ENCODE measurements around the gene LHX4. TPM values are rescaled to one million over a fixed set of nuclear protein-coding genes. Genes with fewer than 3 reads are reported as not detected.

The LHX4 gene
- total and polyA plus RNA-seq, 7 donors, result 0.44 to 0.92 (median 0.60) TPM; not detected in 4

DNA sequence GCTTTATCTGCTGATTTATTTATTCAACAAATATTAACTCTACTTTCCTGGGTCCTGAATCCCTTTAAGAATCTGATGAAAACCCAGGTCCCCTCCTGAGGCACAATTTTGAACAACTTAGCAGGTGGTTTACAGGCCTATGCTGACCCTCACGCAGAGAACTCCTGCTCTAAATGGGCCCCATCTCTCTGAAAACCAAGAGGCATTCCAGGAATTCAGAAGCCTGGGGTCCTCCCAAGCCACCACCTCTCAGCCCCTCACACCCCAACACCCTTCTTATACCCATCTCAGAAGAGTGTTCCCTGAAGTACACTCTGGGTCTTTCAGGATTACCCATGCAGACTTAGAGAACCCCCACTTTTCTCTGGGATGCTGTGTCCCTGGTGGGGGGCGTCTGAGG, 34.5 kb downstream of the LHX4 start:
- Histone ChIP-seq H3K4me1 (peaks cover 0 to 19% (median 17%) of the 10 kb centered on the region in 4 donors), H3K27ac (no peak overlapping the region), H3K36me3 (no peaks in the 10 kb centered on the region), H3K9me3 (no peaks in the 10 kb centered on the region), H3K4me3 (no peak overlapping the region), H3K27me3 (peaks cover 0 to 7% (median 0%) of the 10 kb centered on the region in 3 donors)
- no peak for TF ChIP-seq POLR2AphosphoS5 (IDR thresholded peaks at IDR 0.05)
- TF ChIP-seq EP300 (IDR thresholded peaks at IDR 0.05), result no peak
- TF ChIP-seq, protein P1, sequence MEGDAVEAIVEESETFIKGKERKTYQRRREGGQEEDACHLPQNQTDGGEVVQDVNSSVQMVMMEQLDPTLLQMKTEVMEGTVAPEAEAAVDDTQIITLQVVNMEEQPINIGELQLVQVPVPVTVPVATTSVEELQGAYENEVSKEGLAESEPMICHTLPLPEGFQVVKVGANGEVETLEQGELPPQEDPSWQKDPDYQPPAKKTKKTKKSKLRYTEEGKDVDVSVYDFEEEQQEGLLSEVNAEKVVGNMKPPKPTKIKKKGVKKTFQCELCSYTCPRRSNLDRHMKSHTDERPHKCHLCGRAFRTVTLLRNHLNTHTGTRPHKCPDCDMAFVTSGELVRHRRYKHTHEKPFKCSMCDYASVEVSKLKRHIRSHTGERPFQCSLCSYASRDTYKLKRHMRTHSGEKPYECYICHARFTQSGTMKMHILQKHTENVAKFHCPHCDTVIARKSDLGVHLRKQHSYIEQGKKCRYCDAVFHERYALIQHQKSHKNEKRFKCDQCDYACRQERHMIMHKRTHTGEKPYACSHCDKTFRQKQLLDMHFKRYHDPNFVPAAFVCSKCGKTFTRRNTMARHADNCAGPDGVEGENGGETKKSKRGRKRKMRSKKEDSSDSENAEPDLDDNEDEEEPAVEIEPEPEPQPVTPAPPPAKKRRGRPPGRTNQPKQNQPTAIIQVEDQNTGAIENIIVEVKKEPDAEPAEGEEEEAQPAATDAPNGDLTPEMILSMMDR (IDR thresholded peaks at IDR 0.05), result no peak
- no peak for TF ChIP-seq POLR2A (IDR thresholded peaks at IDR 0.05)
- DNase-seq, result no peak
- intact Hi-C loops (cut with DNase I), result no loop called here
- 61 to 65% methylated on average over 2 of the region's 2 CpGs for WGBS, 2 donors

DNA sequence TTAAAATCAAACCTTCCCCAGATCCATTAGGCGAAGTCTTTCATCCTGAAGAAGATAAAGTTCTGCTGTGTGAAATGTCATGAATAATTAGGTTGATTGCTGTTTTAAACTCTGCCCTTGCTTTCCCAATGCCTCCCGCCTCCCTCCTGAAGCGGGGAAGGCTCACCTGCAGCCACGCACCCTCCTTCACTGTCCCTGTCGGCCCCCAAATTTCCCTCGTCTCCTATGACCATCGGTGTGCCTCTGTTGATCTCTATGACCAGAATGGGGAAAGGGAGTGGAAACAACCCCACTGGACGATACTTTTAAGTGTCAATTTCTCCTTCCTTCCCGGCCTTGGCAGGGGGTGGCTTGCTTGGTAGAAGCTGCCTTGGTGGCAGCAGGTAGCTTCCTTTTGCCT, 35.1 kb downstream of the LHX4 start:
- H3K4me3 ChIP-seq, result no peak overlapping the region
- no peak for DNase-seq
- WGBS, 2 donors, result 70 to 88% methylated on average over 9 of the region's 9 CpGs
- H3K27ac ChIP-seq, result no peak overlapping the region
- intact Hi-C loops (cut with DNase I), result no loop called here
- no peaks in the 10 kb centered on the region for H3K9me3 ChIP-seq
- no peaks in the 10 kb centered on the region for H3K36me3 ChIP-seq
- H3K4me1 ChIP-seq, result peaks cover 0 to 19% (median 17%) of the 10 kb centered on the region in 4 donors
- peaks cover 0 to 7% (median 0%) of the 10 kb centered on the region in 3 donors for H3K27me3 ChIP-seq
- TF ChIP-seq POLR2AphosphoS5 (IDR thresholded peaks at IDR 0.05), result no peak
- TF ChIP-seq, protein P1 (IDR thresholded peaks at IDR 0.05), result no peak
- TF ChIP-seq EP300 (IDR thresholded peaks at IDR 0.05), result no peak
- TF ChIP-seq POLR2A (IDR thresholded peaks at IDR 0.05), result no peak

DNA sequence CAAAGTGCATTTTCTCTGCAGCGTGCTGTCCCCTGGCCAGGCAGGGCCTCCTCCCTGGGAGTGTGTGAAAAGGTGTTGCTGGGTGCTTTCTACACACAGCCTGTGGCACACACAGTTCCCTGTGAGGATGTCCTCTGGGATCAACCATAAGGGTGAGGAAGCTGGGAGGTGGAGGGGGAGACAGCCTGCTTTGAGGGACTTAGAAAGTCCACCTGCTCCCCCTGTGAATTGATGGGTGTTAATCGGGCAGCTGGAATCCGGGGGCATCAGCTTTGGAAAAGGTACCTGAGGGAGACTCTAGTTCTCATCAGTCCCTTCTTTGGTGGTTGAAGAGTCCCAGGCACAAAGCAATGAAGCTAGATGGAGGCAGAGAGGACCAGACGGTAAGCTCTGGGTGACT, 35.8 kb downstream of the LHX4 start:
- peaks cover 0 to 19% (median 17%) of the 10 kb centered on the region in 4 donors for H3K4me1 ChIP-seq
- intact Hi-C loops (cut with DNase I), result no loop called here
- H3K27me3 ChIP-seq, result peaks cover 0 to 7% (median 0%) of the 10 kb centered on the region in 3 donors
- no peak overlapping the region for H3K4me3 ChIP-seq
- 67 to 86% methylated on average over 4 of the region's 4 CpGs for WGBS, 2 donors
- H3K9me3 ChIP-seq, result no peaks in the 10 kb centered on the region
- H3K36me3 ChIP-seq, result no peaks in the 10 kb centered on the region
- no peak for DNase-seq
- H3K27ac ChIP-seq, result no peak overlapping the region
- TF ChIP-seq, protein P1 (IDR thresholded peaks at IDR 0.05), result no peak
- no peak for TF ChIP-seq EP300 (IDR thresholded peaks at IDR 0.05)
- no peak for TF ChIP-seq POLR2A (IDR thresholded peaks at IDR 0.05)
- no peak for TF ChIP-seq POLR2AphosphoS5 (IDR thresholded peaks at IDR 0.05)

DNA sequence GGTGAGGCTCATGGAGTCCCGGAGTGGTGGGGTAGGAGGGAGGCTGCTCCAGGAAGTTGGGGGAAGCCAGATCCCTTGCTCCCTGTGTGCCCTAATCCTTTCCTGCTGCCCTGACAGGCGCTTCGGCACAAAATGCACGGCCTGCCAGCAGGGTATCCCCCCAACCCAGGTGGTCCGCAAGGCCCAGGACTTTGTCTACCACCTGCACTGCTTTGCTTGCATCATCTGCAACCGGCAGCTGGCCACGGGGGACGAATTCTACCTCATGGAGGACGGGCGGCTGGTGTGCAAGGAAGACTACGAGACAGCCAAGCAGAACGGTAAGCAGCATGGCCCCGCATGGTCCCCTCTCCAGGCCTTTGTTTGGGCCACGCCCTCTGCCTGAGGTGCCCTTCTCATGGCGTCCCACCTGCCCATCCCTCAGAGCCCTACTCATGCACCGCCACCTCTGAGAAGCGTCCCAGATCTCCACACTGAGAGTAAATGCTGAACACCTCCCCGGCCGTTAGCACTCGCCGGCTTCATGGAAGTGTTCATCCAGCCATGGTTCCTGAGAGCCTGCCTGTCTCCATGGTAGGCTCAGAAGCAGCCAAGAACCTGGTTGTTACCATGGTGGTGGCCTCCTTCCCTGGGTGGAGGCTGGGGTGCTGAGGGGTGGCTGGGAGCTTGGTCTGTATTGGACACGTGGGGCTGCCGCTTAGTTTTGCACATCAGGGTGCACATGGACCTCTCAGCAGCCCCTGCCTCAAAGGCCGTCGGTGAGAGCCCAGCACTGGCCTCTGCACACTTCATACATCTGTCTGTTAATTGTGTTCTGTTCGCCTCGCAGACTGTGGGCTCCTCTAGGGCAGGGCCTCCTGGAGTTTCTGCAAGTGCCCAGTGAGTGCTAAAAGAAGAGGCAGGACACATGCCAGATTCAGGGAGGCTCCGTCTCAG, 36.5 kb downstream of the LHX4 start:
- intact Hi-C loops (cut with DNase I), result no loop called here
- TF ChIP-seq, protein P1 (IDR thresholded peaks at IDR 0.05), result no peak
- TF ChIP-seq EP300 (IDR thresholded peaks at IDR 0.05) (no peak), POLR2AphosphoS5 (IDR thresholded peaks at IDR 0.05) (no peak), POLR2A (IDR thresholded peaks at IDR 0.05) (no peak)
- no peaks in the 10 kb centered on the region for H3K9me3 ChIP-seq
- no peak for DNase-seq
- peaks cover 0 to 7% (median 0%) of the 10 kb centered on the region in 3 donors for H3K27me3 ChIP-seq
- 91% methylated on average over 28 of the region's 28 CpGs for WGBS, 2 donors
- H3K4me1 ChIP-seq, result peaks cover 0 to 16% (median 14%) of the 10 kb centered on the region in 4 donors
- no peak overlapping the region for H3K27ac ChIP-seq
- no peaks in the 10 kb centered on the region for H3K36me3 ChIP-seq
- no peak overlapping the region for H3K4me3 ChIP-seq
